ENCODE data around the gene FANCI.
A peak's percentile ranks its signal among the peaks of the same experiment; 100 is the strongest.

DNA sequence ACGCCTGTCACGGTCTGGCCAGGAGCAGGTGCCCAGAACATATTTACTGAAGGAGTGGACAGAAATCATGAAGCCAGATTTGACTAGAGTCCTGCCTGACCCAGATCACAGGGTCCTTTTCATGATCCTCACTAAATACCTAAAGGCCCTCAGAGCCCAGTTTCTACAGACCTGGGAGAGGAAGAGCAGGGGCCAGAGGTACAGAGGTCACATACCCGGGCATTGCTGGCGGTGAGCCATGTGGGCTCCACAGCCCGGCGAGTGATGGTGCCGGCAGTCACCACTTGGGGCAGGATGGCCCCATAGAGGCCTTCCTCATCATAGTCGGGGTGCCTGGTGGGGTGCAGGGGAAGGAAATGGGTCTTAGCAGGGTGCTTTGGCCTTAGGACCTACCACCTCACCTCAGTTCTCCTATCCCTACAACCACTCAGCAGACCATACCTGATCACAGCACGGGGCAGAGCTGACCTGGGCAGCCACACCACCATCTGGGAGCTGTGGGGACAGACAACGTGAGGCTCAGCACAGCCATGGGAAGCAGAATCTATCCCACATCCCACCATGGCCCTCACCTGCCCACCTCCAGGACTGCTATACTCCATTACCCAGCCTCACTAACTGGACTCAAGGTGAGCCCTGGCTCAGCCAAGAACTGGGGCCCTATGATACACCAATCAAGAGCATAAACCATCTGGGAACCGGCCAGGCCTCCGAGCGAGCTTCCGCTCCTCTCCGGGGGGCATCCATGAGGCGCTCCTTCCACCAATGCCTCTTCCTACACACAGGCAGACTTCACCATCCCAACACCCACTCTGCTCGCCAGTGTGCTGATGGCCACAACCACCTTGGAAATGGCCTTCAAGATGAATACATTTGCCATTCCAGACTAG, 78.0 kb downstream of the FANCI start:
- no peak for TF ChIP-seq EZH2 (IDR thresholded peaks at IDR 0.05; ENCODE audit: borderline replicate concordance, low read depth, low read length, severe bottlenecking)
- TF ChIP-seq, protein P1, sequence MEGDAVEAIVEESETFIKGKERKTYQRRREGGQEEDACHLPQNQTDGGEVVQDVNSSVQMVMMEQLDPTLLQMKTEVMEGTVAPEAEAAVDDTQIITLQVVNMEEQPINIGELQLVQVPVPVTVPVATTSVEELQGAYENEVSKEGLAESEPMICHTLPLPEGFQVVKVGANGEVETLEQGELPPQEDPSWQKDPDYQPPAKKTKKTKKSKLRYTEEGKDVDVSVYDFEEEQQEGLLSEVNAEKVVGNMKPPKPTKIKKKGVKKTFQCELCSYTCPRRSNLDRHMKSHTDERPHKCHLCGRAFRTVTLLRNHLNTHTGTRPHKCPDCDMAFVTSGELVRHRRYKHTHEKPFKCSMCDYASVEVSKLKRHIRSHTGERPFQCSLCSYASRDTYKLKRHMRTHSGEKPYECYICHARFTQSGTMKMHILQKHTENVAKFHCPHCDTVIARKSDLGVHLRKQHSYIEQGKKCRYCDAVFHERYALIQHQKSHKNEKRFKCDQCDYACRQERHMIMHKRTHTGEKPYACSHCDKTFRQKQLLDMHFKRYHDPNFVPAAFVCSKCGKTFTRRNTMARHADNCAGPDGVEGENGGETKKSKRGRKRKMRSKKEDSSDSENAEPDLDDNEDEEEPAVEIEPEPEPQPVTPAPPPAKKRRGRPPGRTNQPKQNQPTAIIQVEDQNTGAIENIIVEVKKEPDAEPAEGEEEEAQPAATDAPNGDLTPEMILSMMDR (IDR thresholded peaks at IDR 0.05; ENCODE audit: borderline replicate concordance, extremely low read depth, low read length, poor library complexity, severe bottlenecking), result peak; percentile 13

Data from DND-41 (cell line).